Measurements from ENCODE around the gene REN. TPM values are rescaled to one million over a fixed set of nuclear protein-coding genes. Genes with fewer than 3 reads are reported as not detected.
A peak's percentile ranks its signal among the peaks of the same experiment; 100 is the strongest.

Gene REN
- total and polyA plus RNA-seq, 2 of the 13 experiments (the other 11 are each of a cell fraction or from before 2014, with no cell fraction given) = not detected

DNA sequence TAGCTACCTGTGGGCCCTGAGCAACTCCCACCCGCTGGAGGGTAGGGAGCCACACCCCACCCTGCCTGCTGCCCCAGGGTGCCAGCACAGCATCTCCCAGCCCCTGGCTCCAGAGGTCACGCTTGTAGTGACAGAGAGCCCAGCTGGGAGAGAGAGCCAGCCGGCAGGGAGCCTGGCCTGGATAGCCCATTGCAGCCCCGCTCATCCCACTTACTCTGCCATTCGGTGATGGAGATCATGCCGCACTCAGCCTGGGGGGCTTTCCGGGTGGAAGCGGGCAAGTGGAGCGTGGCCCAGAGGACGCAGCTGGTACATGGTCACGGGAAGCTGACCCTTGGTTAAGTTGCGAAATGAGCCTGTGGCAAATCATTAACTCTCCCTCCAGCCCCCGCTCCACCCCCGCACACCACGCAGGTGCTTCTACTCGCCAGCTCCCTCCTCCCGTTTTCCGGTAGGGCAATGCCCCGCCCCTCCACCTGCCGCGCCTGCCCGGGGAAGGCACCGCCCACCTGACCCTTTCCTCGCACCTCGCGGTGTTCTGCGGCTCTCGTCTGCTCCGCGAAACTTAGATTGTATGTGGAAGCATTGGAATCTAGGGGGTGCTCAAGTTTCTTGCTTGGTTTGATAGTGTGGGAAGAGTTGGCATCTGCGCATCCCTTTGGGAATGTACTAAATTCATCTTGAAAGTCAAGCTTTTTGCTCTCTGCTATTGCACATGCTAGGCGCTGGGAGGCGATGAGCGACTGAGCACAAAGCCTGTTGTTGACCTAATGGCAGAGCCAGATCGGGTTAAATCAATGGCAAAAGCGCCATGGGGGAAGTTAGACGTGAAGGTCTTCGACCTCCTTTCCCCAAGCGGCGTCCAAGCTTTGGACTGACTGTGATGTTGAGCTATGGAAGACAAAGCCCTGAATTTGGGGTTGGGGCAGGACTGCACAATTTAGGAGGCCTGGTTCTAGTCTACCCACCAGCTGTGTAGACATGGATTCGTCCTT, 47.8 kb upstream of the REN start, which contains the start of gene GOLT1A (continued):
- TF ChIP-seq, protein P1, sequence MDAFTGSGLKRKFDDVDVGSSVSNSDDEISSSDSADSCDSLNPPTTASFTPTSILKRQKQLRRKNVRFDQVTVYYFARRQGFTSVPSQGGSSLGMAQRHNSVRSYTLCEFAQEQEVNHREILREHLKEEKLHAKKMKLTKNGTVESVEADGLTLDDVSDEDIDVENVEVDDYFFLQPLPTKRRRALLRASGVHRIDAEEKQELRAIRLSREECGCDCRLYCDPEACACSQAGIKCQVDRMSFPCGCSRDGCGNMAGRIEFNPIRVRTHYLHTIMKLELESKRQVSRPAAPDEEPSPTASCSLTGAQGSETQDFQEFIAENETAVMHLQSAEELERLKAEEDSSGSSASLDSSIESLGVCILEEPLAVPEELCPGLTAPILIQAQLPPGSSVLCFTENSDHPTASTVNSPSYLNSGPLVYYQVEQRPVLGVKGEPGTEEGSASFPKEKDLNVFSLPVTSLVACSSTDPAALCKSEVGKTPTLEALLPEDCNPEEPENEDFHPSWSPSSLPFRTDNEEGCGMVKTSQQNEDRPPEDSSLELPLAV (CRISPR knock-in tag; conservative IDR thresholded peaks at IDR 0.05; ENCODE audit: low read depth) = no peak
- TF ChIP-seq MED8 (CRISPR knock-in tag; IDR thresholded peaks at IDR 0.05; ENCODE audit: insufficient replicate concordance) = peak; percentile 75
- peak; percentile 70 for TF ChIP-seq MED1 (CRISPR knock-in tag; IDR thresholded peaks at IDR 0.05)
- no peak for TF ChIP-seq ZNF20 (CRISPR knock-in tag; IDR thresholded peaks at IDR 0.05)
- TF ChIP-seq, protein P2, sequence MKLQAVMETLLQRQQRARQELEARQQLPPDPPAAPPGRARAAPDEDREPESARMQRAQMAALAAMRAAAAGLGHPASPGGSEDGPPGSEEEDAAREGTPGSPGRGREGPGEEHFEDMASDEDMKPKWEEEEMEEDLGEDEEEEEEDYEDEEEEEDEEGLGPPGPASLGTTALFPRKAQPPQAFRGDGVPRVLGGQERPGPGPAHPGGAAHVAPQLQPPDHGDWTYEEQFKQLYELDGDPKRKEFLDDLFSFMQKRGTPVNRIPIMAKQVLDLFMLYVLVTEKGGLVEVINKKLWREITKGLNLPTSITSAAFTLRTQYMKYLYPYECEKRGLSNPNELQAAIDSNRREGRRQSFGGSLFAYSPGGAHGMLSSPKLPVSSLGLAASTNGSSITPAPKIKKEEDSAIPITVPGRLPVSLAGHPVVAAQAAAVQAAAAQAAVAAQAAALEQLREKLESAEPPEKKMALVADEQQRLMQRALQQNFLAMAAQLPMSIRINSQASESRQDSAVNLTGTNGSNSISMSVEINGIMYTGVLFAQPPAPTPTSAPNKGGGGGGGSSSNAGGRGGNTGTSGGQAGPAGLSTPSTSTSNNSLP (IDR thresholded peaks at IDR 0.05; ENCODE audit: low read depth, low read length) = peak; percentile 67
- TF ChIP-seq, protein P3, sequence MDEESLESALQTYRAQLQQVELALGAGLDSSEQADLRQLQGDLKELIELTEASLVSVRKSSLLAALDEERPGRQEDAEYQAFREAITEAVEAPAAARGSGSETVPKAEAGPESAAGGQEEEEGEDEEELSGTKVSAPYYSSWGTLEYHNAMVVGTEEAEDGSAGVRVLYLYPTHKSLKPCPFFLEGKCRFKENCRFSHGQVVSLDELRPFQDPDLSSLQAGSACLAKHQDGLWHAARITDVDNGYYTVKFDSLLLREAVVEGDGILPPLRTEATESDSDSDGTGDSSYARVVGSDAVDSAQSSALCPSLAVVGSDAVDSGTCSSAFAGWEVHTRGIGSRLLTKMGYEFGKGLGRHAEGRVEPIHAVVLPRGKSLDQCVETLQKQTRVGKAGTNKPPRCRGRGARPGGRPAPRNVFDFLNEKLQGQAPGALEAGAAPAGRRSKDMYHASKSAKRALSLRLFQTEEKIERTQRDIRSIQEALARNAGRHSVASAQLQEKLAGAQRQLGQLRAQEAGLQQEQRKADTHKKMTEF (CRISPR knock-in tag; IDR thresholded peaks at IDR 0.05) = peak; percentile 70; the same call in 1 of the 2 replicates
- no peak for TF ChIP-seq ZNF619 (CRISPR knock-in tag; IDR thresholded peaks at IDR 0.05)
- no peak for TF ChIP-seq NCOA1 (CRISPR knock-in tag; IDR thresholded peaks at IDR 0.05)
- TF ChIP-seq PAWR (CRISPR knock-in tag; IDR thresholded peaks at IDR 0.05; ENCODE audit: borderline replicate concordance) = no peak
- TF ChIP-seq, protein P4, sequence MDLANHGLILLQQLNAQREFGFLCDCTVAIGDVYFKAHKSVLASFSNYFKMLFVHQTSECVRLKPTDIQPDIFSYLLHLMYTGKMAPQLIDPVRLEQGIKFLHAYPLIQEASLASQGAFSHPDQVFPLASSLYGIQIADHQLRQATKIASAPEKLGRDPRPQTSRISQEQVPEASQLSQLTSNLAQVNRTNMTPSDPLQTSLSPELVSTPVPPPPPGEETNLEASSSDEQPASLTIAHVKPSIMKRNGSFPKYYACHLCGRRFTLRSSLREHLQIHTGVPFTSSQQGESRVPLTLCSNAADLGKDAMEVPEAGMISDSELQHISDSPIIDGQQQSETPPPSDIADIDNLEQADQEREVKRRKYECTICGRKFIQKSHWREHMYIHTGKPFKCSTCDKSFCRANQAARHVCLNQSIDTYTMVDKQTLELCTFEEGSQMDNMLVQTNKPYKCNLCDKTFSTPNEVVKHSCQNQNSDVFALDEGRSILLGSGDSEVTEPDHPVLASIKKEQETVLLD (CRISPR knock-in tag; IDR thresholded peaks at IDR 0.05; ENCODE audit: low read depth) = peak; percentile 63
- TF ChIP-seq ARNT2 (CRISPR knock-in tag; IDR thresholded peaks at IDR 0.05; ENCODE audit: low read depth) = peak; percentile 85; the same call in 1 of the 2 replicates
- TF ChIP-seq ZBTB7B (CRISPR knock-in tag; IDR thresholded peaks at IDR 0.05) = peak; percentile 77
- 0 out of 2 replicates have a peak, but pooled peaks have one; percentile 27 for TF ChIP-seq FOXK1 (CRISPR knock-in tag; IDR thresholded peaks at IDR 0.05; ENCODE audit: borderline replicate concordance, low read depth)
- TF ChIP-seq PRPF4 (IDR thresholded peaks at IDR 0.05; ENCODE audit: low read depth, low read length, poor library complexity, severe bottlenecking) = no peak
- TF ChIP-seq WIZ (CRISPR knock-in tag; IDR thresholded peaks at IDR 0.05) = no peak
- TF ChIP-seq, protein P5, sequence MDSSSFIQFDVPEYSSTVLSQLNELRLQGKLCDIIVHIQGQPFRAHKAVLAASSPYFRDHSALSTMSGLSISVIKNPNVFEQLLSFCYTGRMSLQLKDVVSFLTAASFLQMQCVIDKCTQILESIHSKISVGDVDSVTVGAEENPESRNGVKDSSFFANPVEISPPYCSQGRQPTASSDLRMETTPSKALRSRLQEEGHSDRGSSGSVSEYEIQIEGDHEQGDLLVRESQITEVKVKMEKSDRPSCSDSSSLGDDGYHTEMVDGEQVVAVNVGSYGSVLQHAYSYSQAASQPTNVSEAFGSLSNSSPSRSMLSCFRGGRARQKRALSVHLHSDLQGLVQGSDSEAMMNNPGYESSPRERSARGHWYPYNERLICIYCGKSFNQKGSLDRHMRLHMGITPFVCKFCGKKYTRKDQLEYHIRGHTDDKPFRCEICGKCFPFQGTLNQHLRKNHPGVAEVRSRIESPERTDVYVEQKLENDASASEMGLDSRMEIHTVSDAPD (CRISPR knock-in tag; IDR thresholded peaks at IDR 0.05) = peak; percentile 79
- TF ChIP-seq ETV5 (CRISPR knock-in tag; IDR thresholded peaks at IDR 0.05; ENCODE audit: borderline replicate concordance) = peak; percentile 82
- TF ChIP-seq TOE1 (CRISPR knock-in tag; IDR thresholded peaks at IDR 0.05) = no peak
- TF ChIP-seq, protein P6, sequence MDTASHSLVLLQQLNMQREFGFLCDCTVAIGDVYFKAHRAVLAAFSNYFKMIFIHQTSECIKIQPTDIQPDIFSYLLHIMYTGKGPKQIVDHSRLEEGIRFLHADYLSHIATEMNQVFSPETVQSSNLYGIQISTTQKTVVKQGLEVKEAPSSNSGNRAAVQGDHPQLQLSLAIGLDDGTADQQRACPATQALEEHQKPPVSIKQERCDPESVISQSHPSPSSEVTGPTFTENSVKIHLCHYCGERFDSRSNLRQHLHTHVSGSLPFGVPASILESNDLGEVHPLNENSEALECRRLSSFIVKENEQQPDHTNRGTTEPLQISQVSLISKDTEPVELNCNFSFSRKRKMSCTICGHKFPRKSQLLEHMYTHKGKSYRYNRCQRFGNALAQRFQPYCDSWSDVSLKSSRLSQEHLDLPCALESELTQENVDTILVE (CRISPR knock-in tag; IDR thresholded peaks at IDR 0.05) = no peak; the same call in 1 of the 2 replicates

Measured in HepG2 (cell line).